ENCODE data around the gene FRMPD1. TPM values are rescaled to one million over a fixed set of nuclear protein-coding genes. Genes with fewer than 3 reads are reported as not detected.

The FRMPD1 gene
- polyA plus RNA-seq, 2 of the 4 experiments (the other 2 are of a cell fraction): 0.01 TPM; not detected in 1

- FAIRE-seq: no peak
These were observed 43.6 kb downstream of the FRMPD1 start for GRCh38 chr9:37694355-37694754.

GRCh38 chr9:37696528-37696927 lies 45.8 kb downstream of the FRMPD1 start:
- no peak overlapping the region for H3K4me3 ChIP-seq
- H3K9me3 ChIP-seq: 0 out of 3 replicates have a peak, but pooled peaks cover 4% of the 10 kb centered on the region
- no peaks in the 10 kb centered on the region for H3K4me1 ChIP-seq
- ATAC-seq (no peak), DNase-seq (ENCODE audit: low read depth in 1 of 2, low spot score in 1 of 2) (no peak), FAIRE-seq (no peak)
- POLR2A ChIA-PET: no interaction called here
- H3K27ac ChIP-seq: no peak overlapping the region
- TF ChIP-seq RFX5 (IDR thresholded peaks at IDR 0.05): no peak
- TF ChIP-seq CEBPB (IDR thresholded peaks at IDR 0.05): no peak
- no peak for TF ChIP-seq MYC (IDR thresholded peaks at IDR 0.05; ENCODE audit: borderline replicate concordance, low read length)
- no peak for TF ChIP-seq ZSCAN20 (CRISPR knock-in tag; IDR thresholded peaks at IDR 0.05)
- TF ChIP-seq HEYL (CRISPR knock-in tag; IDR thresholded peaks at IDR 0.05): no peak
- TF ChIP-seq HOXB13 (CRISPR knock-in tag; IDR thresholded peaks at IDR 0.05; ENCODE audit: low read depth): no peak
- TF ChIP-seq ZFP36 (IDR thresholded peaks at IDR 0.05; ENCODE audit: borderline replicate concordance, partially characterized antibody): no peak
- no peak for TF ChIP-seq MAX (IDR thresholded peaks at IDR 0.05)
- no peak for TF ChIP-seq RARB (CRISPR knock-in tag; IDR thresholded peaks at IDR 0.05)
- no peak for TF ChIP-seq HOXA7 (CRISPR knock-in tag; IDR thresholded peaks at IDR 0.05)
- no peak for TF ChIP-seq HES2 (IDR thresholded peaks at IDR 0.05)
- no peak for TF ChIP-seq CHD2 (IDR thresholded peaks at IDR 0.05; ENCODE audit: low read length, partially characterized antibody)
- no peak for TF ChIP-seq EHMT2 (IDR thresholded peaks at IDR 0.05; ENCODE audit: low read depth)
- TF ChIP-seq JUNB (IDR thresholded peaks at IDR 0.05): no peak
- TF ChIP-seq RAD21 (conservative IDR thresholded peaks at IDR 0.05 in 1 of 2, IDR thresholded peaks at IDR 0.05 in 1 of 2): no peak
- no peak for TF ChIP-seq KDM1A (IDR thresholded peaks at IDR 0.05; ENCODE audit: low read depth)
- no peak for TF ChIP-seq FOXS1 (CRISPR knock-in tag; IDR thresholded peaks at IDR 0.05)
- TF ChIP-seq ATOH8 (CRISPR knock-in tag; IDR thresholded peaks at IDR 0.05; ENCODE audit: low read depth): no peak
- CTCF ChIA-PET: interaction anchor here (1.4 to 1.5 kb wide), 2 partner anchors 10 kb away, joined by 3 to 4 read pairs; no protein-coding TSS in a partner anchor
- no peak overlapping the region for H3K4me2 ChIP-seq
- WGBS (ENCODE audit: missing lambda C conversion rate): 12% methylated on average over 1 of the region's 1 CpG

More at GRCh38 chr9:37694355-37694754, 43.6 kb downstream of the FRMPD1 start:
- Histone ChIP-seq H3K4me3 (no peak overlapping the region), H3K4me2 (no peak overlapping the region), H3K9me3 (peaks cover 13% of the 10 kb centered on the region; the same call in 1 of the 3 replicates), H3K4me1 (no peaks in the 10 kb centered on the region), H3K27ac (no peak overlapping the region)
- 25% methylated on average over 5 of the region's 5 CpGs for WGBS (ENCODE audit: missing lambda C conversion rate)
- TF ChIP-seq NPAS2 (CRISPR knock-in tag; IDR thresholded peaks at IDR 0.05; ENCODE audit: borderline replicate concordance): no peak
- POLR2A ChIA-PET: no interaction called here
- DNase-seq (ENCODE audit: low read depth in 1 of 2, low spot score in 1 of 2) (no peak), ATAC-seq (no peak)
- CTCF ChIA-PET: interaction anchor here (1.2 kb wide), 1 partner anchor 52 kb away, joined by 3 read pairs; no protein-coding TSS in a partner anchor

GRCh38 chr9:37700131-37700530 lies 49.4 kb downstream of the FRMPD1 start:
- ATAC-seq: no peak
- Histone ChIP-seq H3K9me3 (0 out of 3 replicates have a peak, but pooled peaks cover under 1% of the 10 kb centered on the region), H3K27ac (no peak overlapping the region), H3K4me2 (no peak overlapping the region), H3K4me1 (no peaks in the 10 kb centered on the region), H3K4me3 (no peak overlapping the region)
- ChIA-PET POLR2A (no interaction called here), CTCF (interaction anchor here (0.9 kb wide), 1 partner anchor 11 kb away, joined by 3 read pairs; no protein-coding TSS in a partner anchor)
- DNase-seq (ENCODE audit: low read depth in 1 of 2, low spot score in 1 of 2): no peak
- TF ChIP-seq ESRRA (IDR thresholded peaks at IDR 0.05; ENCODE audit: borderline replicate concordance, low read length) (no peak), EHMT2 (IDR thresholded peaks at IDR 0.05; ENCODE audit: low read depth) (no peak), RCOR1 (IDR thresholded peaks at IDR 0.05; ENCODE audit: low read depth, low read length) (no peak)
- WGBS (ENCODE audit: missing lambda C conversion rate): 42% methylated on average over 3 of the region's 3 CpGs
- FAIRE-seq: no peak
